Testis (tissue), 3 donors: ENCODE measurements around the gene NUBPL. TPM values are rescaled to one million over a fixed set of nuclear protein-coding genes. Genes with fewer than 3 reads are reported as not detected.

Source experiments
- DNase-seq: peaks from one replicate; pipeline ENCODE4 v3.0.0-alpha.2; 2019
- H3K27ac ChIP-seq, 2 donors: fragments of 200-600 bp; sonication (generic); one replicate each; pipeline ENCODE4 v1.5.1; 2019
- H3K27me3 ChIP-seq: fragments of 200-600 bp; sonication (generic); one replicate; pipeline ENCODE4 v1.5.1; 2019
- H3K36me3 ChIP-seq: fragments of 200-600 bp; sonication (generic); one replicate; pipeline ENCODE4 v1.5.1; 2017; ENCODE audit warnings: low read depth; ENCODE audit errors: missing control alignments
- H3K4me1 ChIP-seq: fragments of 200-600 bp; sonication (generic); one replicate; pipeline ENCODE4 v1.5.1; 2019
- H3K4me3 ChIP-seq, 2 donors: fragments of 200-600 bp; sonication (generic); one replicate each; pipeline ENCODE4 v1.5.1; 2017 to 2019
- H3K9me3 ChIP-seq: fragments of 200-600 bp; sonication (generic); one replicate; pipeline ENCODE4 v1.5.1; 2017
- CTCF ChIP-seq, 3 experiments: fragments of 450-650 bp in 2 of 3; fragments of 200-600 bp in 1 of 3; sonication (generic) in 1 of 3; IDR thresholded peaks; one replicate each; pipeline ENCODE4 v1.5.1; 2016 to 2019; ENCODE audit warnings: antibody characterized with exemption in 3 of 3, mild to moderate bottlenecking in 2 of 3, moderate library complexity in 1 of 3
- POLR2A ChIP-seq: fragments of 450-650 bp; IDR thresholded peaks from one replicate; pipeline ENCODE4 v1.6.1; 2017; ENCODE audit warnings: antibody characterized with exemption, mild to moderate bottlenecking, moderate library complexity
- WGBS, 2 donors: methylation state at CpG; one replicate each; pipeline ENCODE4 v1.1.5; 2018; 5-methylcytosine and 5-hydroxymethylcytosine counted together
- intact Hi-C: fragments of 100-400 bp; cut with DNase I; formaldehyde crosslinking; loops from one replicate; pipeline ENCODE4 v1.15.1; 2023; ENCODE audit warnings: low total_unique reads
- polyA plus RNA-seq: library from polyadenylated mRNA; stranded (reverse); fragments of 350-450 nt; fragmentation: Illumina TruSeq; extraction: RNeasy Lipid Tissue Mini Kit (QIAGEN cat#74804); gene quantifications from one replicate; pipeline ENCODE4 v1.2.3, GENCODE V29; 2014; ENCODE audit warnings: low read depth, low replicate concordance; ENCODE audit not compliant: insufficient read depth
- small RNA-seq, 2 donors: library from RNA; depleted of rRNA; stranded (forward); fragments of <200 nt; gene quantifications; one replicate each; pipeline ENCODE3, GENCODE V24; 2016
- total RNA-seq, 2 donors: library from RNA; depleted of rRNA; stranded (reverse); fragments of >200 nt; gene quantifications; one replicate each; pipeline ENCODE4 v1.2.3, GENCODE V29; 2016

The NUBPL gene
- total and polyA plus RNA-seq, 3 donors from 2014 or later: 7.8 to 25.0 (median 19.8) TPM

GRCh38 chr14:31902945-31903646 lies 341.9 kb downstream of the NUBPL start:
- no peak overlapping the region for H3K27ac ChIP-seq
- 74 to 83% methylated on average over 6 of the region's 6 CpGs for WGBS, 2 donors
- DNase-seq: no peak
- intact Hi-C loops: no loop called here
- no peaks in the 10 kb centered on the region for H3K36me3 ChIP-seq
- H3K4me1 ChIP-seq: no peaks in the 10 kb centered on the region
- TF ChIP-seq POLR2A: no peak
- no peak for TF ChIP-seq CTCF (IDR thresholded peaks at IDR 0.05)
- H3K4me3 ChIP-seq: no peak overlapping the region
- no peaks in the 10 kb centered on the region for H3K9me3 ChIP-seq
- no peaks in the 10 kb centered on the region for H3K27me3 ChIP-seq

DNA sequence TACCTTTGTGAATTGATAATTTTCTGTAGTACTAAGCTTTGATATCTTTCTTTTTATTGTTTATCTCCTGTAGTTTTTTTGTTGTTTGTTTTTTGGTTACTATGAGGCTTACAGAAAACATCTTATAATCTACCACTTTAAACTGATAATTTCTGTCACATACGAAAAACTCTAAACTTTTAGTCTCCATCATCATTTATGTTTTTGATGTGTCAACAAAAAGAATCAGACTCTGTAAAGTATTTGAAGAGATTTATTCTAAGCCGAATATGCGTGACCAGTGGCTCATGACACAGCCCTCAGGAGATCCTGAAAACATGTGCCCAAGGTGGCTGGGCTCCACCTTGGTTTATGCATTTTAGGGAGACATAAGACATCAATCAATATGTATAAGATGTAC lies 348.8 kb downstream of the NUBPL start:
- Histone ChIP-seq H3K4me3 (no peak overlapping the region), H3K27ac (no peak overlapping the region), H3K36me3 (no peaks in the 10 kb centered on the region), H3K9me3 (no peaks in the 10 kb centered on the region), H3K27me3 (no peaks in the 10 kb centered on the region), H3K4me1 (no peaks in the 10 kb centered on the region)
- WGBS, 2 donors: 98 to 99% methylated on average over 3 of the region's 3 CpGs
- intact Hi-C loops: no loop called here
- TF ChIP-seq POLR2A (no peak), CTCF (IDR thresholded peaks at IDR 0.05) (no peak)
- no peak for DNase-seq

Small RNA genes within 50 kb of the gene (small RNA-seq; reads per million reads assigned to genes)
- gene RNU6-455P (0 reads per million in 2 donors), gene RNU6-602P (0 reads per million in 2 donors)

Other genes with a start within 250 kb of the NUBPL start
- gene HEATR5A, start 140.9 kb upstream of the NUBPL start, total RNA-seq: 10 to 100 TPM; 33.0 to 39.8 TPM
- 19.6 TPM for gene HEATR5A, start 140.9 kb upstream of the NUBPL start, polyA plus RNA-seq
- 10 to 100 TPM; 56.7 to 64.9 TPM for gene DTD2, start 103.9 kb upstream of the NUBPL start, total RNA-seq
- gene DTD2, start 103.9 kb upstream of the NUBPL start, polyA plus RNA-seq: 16.5 TPM
- gene GPR33, start 73.4 kb upstream of the NUBPL start, total RNA-seq: under 1 TPM in 1 of 2 donors, not detected in 1; 0.24 TPM
- not detected for gene GPR33, start 73.4 kb upstream of the NUBPL start, polyA plus RNA-seq